Ishikawa (cell line): ENCODE results near the gene PTPRN2.
A peak's percentile ranks its signal among the peaks of the same experiment; 100 is the strongest.

ENCODE experiments used
- CEBPB ChIP-seq: IDR thresholded peaks from 2 replicates; pipeline ENCODE4 v1.6.1; 2012
- CREB1 ChIP-seq: IDR thresholded peaks from 2 replicates; pipeline ENCODE4 v1.6.1; 2012; ENCODE audit warnings: low read depth
- EGR1 ChIP-seq: IDR thresholded peaks from 2 replicates; pipeline ENCODE4 v1.6.1; 2012
- EP300 ChIP-seq: IDR thresholded peaks from 2 replicates; pipeline ENCODE4 v1.6.1; 2012; ENCODE audit warnings: borderline replicate concordance
- FOXM1 ChIP-seq: IDR thresholded peaks from 2 replicates; pipeline ENCODE4 v1.6.1; 2012; ENCODE audit warnings: low read depth, borderline replicate concordance
- NFIC ChIP-seq: IDR thresholded peaks from 2 replicates; pipeline ENCODE4 v1.6.1; 2012
- RAD21 ChIP-seq: IDR thresholded peaks from 2 replicates; pipeline ENCODE4 v1.6.1; 2012; ENCODE audit warnings: low read depth
- TAF1 ChIP-seq: IDR thresholded peaks from 2 replicates; pipeline ENCODE4 v1.6.1; 2012; ENCODE audit warnings: low read depth, mild to moderate bottlenecking
- TCF12 ChIP-seq: IDR thresholded peaks from 2 replicates; pipeline ENCODE4 v1.6.1; 2012; ENCODE audit warnings: low read depth
- TEAD4 ChIP-seq: IDR thresholded peaks from 2 replicates; pipeline ENCODE4 v1.6.1; 2012
- YY1 ChIP-seq: IDR thresholded peaks from 2 replicates; pipeline ENCODE4 v1.6.1; 2012; ENCODE audit warnings: low read depth
- ZBTB7A ChIP-seq: IDR thresholded peaks from 2 replicates; pipeline ENCODE4 v1.6.1; 2012; ENCODE audit warnings: low read depth
- TF ChIP-seq, protein P1 (sequence below): IDR thresholded peaks from 2 replicates; pipeline ENCODE4 v1.6.1; 2012
- TF ChIP-seq, protein P2 (sequence below): IDR thresholded peaks from 2 replicates; pipeline ENCODE4 v1.6.1; 2012
- TF ChIP-seq, protein P3 (sequence below): IDR thresholded peaks from 2 replicates; pipeline ENCODE4 v1.6.1; 2012; ENCODE audit warnings: low read depth, mild to moderate bottlenecking

The PTPRN2 gene

DNA sequence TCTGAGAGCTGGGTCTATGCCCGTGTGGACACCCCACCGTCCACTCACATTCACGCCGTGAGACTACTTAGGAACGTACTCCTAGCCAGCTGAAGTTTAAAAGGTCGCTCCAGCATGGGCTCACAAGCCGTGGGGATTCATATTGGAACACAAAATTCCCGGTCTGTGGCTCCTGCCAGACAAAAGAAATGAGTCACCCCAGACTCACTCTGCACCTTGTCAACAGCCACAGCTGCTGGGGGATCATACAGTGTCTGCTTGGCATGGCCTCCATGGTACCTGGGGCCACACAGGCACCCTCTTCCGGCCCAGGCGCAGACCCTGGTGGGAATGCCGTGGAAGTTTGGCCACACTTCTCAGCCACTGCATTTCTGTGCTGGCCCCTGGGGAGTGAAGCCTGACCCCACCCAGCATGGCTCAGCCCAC, 1022.4 kb downstream of the PTPRN2 start:
- TF ChIP-seq NFIC: no peak
- TF ChIP-seq FOXM1: no peak
- TF ChIP-seq RAD21: no peak
- TF ChIP-seq, protein P1, sequence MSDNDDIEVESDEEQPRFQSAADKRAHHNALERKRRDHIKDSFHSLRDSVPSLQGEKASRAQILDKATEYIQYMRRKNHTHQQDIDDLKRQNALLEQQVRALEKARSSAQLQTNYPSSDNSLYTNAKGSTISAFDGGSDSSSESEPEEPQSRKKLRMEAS: no peak
- TF ChIP-seq EP300: no peak
- TF ChIP-seq, protein P2, sequence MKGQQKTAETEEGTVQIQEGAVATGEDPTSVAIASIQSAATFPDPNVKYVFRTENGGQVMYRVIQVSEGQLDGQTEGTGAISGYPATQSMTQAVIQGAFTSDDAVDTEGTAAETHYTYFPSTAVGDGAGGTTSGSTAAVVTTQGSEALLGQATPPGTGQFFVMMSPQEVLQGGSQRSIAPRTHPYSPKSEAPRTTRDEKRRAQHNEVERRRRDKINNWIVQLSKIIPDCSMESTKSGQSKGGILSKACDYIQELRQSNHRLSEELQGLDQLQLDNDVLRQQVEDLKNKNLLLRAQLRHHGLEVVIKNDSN: no peak
- no peak for TF ChIP-seq TCF12
- no peak for TF ChIP-seq CEBPB
- TF ChIP-seq TAF1: no peak
- no peak for TF ChIP-seq YY1
- TF ChIP-seq ZBTB7A: no peak
- TF ChIP-seq TEAD4: no peak
- TF ChIP-seq EGR1: no peak
- TF ChIP-seq, protein P3, sequence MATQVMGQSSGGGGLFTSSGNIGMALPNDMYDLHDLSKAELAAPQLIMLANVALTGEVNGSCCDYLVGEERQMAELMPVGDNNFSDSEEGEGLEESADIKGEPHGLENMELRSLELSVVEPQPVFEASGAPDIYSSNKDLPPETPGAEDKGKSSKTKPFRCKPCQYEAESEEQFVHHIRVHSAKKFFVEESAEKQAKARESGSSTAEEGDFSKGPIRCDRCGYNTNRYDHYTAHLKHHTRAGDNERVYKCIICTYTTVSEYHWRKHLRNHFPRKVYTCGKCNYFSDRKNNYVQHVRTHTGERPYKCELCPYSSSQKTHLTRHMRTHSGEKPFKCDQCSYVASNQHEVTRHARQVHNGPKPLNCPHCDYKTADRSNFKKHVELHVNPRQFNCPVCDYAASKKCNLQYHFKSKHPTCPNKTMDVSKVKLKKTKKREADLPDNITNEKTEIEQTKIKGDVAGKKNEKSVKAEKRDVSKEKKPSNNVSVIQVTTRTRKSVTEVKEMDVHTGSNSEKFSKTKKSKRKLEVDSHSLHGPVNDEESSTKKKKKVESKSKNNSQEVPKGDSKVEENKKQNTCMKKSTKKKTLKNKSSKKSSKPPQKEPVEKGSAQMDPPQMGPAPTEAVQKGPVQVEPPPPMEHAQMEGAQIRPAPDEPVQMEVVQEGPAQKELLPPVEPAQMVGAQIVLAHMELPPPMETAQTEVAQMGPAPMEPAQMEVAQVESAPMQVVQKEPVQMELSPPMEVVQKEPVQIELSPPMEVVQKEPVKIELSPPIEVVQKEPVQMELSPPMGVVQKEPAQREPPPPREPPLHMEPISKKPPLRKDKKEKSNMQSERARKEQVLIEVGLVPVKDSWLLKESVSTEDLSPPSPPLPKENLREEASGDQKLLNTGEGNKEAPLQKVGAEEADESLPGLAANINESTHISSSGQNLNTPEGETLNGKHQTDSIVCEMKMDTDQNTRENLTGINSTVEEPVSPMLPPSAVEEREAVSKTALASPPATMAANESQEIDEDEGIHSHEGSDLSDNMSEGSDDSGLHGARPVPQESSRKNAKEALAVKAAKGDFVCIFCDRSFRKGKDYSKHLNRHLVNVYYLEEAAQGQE: no peak
- no peak for TF ChIP-seq CREB1

DNA sequence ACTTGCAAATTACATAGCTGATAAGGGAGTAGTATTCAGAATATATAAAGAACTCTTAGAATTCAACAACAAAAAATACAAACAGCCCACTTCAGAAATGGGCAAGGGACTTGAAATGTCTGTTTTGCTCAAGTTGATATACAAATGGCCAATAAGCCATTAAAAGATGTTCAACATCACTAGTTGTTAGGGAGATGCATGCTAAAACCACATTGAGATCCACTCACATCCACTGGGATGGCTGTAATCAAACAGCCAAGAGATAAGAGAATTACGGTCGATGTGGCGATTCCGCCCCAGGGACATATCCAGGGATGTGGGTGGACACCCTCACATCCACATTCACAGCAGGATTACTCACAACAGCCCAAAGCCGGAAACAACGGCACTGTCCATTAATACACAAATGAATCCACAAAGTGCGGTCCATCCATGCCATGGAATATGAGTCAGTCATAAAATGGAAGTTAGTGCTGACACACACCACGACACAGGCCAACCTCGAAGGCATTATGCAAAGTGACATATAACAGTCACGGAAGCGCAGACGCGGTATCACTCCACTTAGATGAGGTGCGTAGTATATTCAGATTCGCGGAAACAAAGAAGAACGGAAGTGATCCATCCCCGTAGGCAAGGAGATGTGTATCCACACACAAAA, 1023.0 kb downstream of the PTPRN2 start:
- TF ChIP-seq CREB1 (no peak), RAD21 (no peak), EP300 (no peak), TEAD4 (no peak), TAF1 (no peak), FOXM1 (no peak), CEBPB (no peak), TCF12 (no peak), YY1 (no peak), EGR1 (no peak), ZBTB7A (no peak), NFIC (no peak)
- TF ChIP-seq, protein P3: no peak
- TF ChIP-seq, protein P2: no peak
- TF ChIP-seq, protein P1: no peak

DNA sequence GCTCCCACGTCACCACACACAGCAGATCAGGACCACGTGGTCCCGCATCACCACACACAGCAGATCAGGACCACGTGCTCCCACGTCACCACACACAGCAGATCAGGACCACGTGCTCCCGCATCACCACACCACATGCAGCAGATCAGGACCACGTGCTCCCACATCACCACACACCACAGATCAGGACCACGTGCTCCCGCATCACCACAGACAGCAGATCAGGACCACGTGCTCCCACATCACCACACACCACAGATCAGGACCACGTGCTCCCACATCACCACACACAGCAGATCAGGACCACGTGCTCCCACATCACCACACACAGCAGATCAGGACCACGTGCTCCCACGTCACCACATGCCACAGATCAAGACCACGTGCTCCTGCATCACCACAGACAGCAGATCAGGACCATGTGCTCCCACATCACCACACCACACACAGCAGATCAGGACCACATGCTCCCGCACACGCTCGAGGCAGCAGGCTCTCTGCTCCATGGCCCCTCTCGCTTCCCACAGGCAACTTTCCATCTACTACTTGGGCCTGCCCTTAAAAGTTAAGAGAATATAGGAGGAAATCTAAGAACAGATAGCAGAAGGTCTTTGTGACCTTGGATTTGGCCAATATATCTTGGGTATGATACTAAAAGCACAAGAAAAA, 1024.0 kb downstream of the PTPRN2 start:
- TF ChIP-seq, protein P1: 0 out of 2 replicates have a peak, but pooled peaks have one; percentile 60

DNA sequence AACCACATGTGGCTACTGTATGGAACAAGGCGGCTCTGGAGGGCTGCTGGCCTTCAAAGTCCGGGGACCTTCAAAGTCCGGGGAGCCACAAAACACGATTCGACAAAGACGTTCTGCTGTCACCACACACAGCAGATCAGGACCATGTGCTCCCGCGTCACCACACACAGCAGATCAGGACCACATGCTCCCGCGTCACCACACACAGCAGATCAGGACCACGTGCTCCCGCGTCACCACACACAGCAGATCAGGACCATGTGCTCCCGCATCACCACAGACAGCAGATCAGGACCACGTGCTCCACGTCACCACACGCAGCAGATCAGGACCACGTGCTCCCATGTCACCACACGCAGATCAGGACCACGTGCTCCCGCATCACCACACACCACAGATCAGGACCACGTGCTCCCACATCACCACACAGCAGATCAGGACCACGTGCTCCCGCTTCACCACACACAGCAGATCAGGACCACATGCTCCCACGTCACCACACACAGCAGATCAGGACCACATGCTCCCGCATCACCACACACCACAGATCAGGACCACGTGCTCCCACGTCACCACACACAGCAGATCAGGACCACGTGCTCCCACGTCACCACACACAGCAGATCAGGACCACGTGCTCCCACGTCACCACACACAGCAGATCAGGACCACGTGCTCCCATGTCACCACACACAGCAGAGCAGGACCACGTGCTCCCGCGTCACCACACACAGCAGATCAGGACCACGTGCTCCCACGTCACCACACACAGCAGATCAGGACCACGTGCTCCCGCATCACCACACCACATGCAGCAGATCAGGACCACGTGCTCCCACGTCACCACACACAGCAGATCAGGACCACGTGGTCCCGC, 1024.9 kb downstream of the PTPRN2 start:
- TF ChIP-seq, protein P1: peak; percentile 55
- TF ChIP-seq, protein P2: 0 out of 2 replicates have a peak, but pooled peaks have one; percentile 15
